CD4-positive, alpha-beta T cell (primary cell): Measurements from ENCODE around the gene FAM204A. TPM values are rescaled to one million over a fixed set of nuclear protein-coding genes. Genes with fewer than 3 reads are reported as not detected.
A peak's percentile ranks its signal among the peaks of the same experiment; 100 is the strongest.

ENCODE experiments used
- ATAC-seq: fragments of 200-7000 bp; cut with Tn5 transposase; one replicate; pipeline ENCODE4 v1.10.0; 2022; ENCODE audit warnings: mild to moderate bottlenecking; ENCODE audit not compliant: poor library complexity
- CTCF ChIA-PET: fragments of 350-600 bp; sonication (Branson Sonifier 250); formaldehyde crosslinking; loops from one replicate; lab custom pipeline; 2021; ENCODE audit warnings: antibody characterized with exemption, inconsistent platforms; lab: Charles Lee
- POLR2A ChIA-PET: fragments of 350-600 bp; sonication (Branson Sonifier 250); formaldehyde crosslinking; loops from one replicate; lab custom pipeline; 2021; ENCODE audit warnings: antibody characterized with exemption, inconsistent platforms; lab: Charles Lee
- DNase-seq, 14 experiments: peaks; one replicate each; pipeline ENCODE4 v3.0.0-alpha.2; 2013 to 2020; ENCODE audit warnings: mixed read lengths in 2 of 14
- H3K27ac ChIP-seq, 2 donors: one replicate each; pipeline versions ENCODE4 v1.5.1 to v1.7.0; 2013; ENCODE audit warnings: low read length in 2 of 2, low read depth in 1 of 2, mild to moderate bottlenecking in 1 of 2
- H3K27me3 ChIP-seq, 2 experiments: 1 replicate in 1 of 2; 2 replicates in 1 of 2; pipeline versions ENCODE4 v1.6.1 to v1.7.0; 2013; ENCODE audit warnings: low read length in 2 of 2, control low read depth in 1 of 2, mild to moderate bottlenecking in 1 of 2, moderate library complexity in 1 of 2; ENCODE audit not compliant: insufficient read depth in 2 of 2, control insufficient read depth in 1 of 2
- H3K36me3 ChIP-seq: one replicate; pipeline ENCODE4 v1.6.1; 2013; ENCODE audit warnings: low read length, control low read depth; ENCODE audit not compliant: insufficient read depth
- H3K4me1 ChIP-seq: one replicate; pipeline ENCODE4 v1.6.1; 2013; ENCODE audit warnings: low read length, control low read depth; ENCODE audit not compliant: insufficient read depth
- H3K4me3 ChIP-seq: one replicate; pipeline ENCODE4 v1.5.1; 2013; ENCODE audit warnings: mild to moderate bottlenecking, low read length, moderate library complexity
- H3K9me3 ChIP-seq, 2 experiments: 1 replicate in 1 of 2; 2 replicates in 1 of 2; pipeline versions ENCODE4 v1.6.1 to v1.7.0; 2013; ENCODE audit warnings: low read length in 2 of 2, mild to moderate bottlenecking in 2 of 2, control low read depth in 1 of 2, moderate library complexity in 1 of 2; ENCODE audit not compliant: control insufficient read depth in 1 of 2, insufficient read depth in 1 of 2
- H3K27ac Mint-ChIP-seq: one replicate; pipeline ENCODE4 v1.8.0; 2020; ENCODE audit warnings: mixed read lengths
- H3K27me3 Mint-ChIP-seq: one replicate; pipeline ENCODE4 v1.8.0; 2021; ENCODE audit warnings: mixed read lengths
- H3K36me3 Mint-ChIP-seq: one replicate; pipeline ENCODE4 v1.8.0; 2021; ENCODE audit warnings: low read depth, mixed read lengths
- H3K4me1 Mint-ChIP-seq: one replicate; pipeline ENCODE4 v1.8.0; 2021; ENCODE audit warnings: low read depth, mixed read lengths
- H3K4me3 Mint-ChIP-seq: one replicate; pipeline ENCODE4 v1.8.0; 2020; ENCODE audit warnings: mild to moderate bottlenecking, mixed read lengths
- H3K9me3 Mint-ChIP-seq: one replicate; pipeline ENCODE4 v1.8.0; 2020; ENCODE audit warnings: mixed read lengths
- intact Hi-C, 2 experiments: fragments of 100-400 bp; cut with DNase I in 1 of 2; cut with micrococcal nuclease in 1 of 2; formaldehyde crosslinking; loops; one replicate each; pipeline versions ENCODE4 v1.15.1 to v1.9.0; 2023 to 2025; cut with DNase I, micrococcal nuclease
- total RNA-seq, 174 experiments: library from RNA in 2 of 174; stranded (reverse) in 2 of 174; gene quantifications; one replicate each; pipeline ENCODE4 v1.2.3 and lab custom pipeline; 2021 to 2026
- TF ChIP-seq, protein P1 (sequence below): fragments of 200-600 bp; IDR thresholded peaks from one replicate; pipeline ENCODE4 v1.8.0; 2022; ENCODE audit warnings: antibody characterized with exemption, mild to moderate bottlenecking

The FAM204A gene
- total RNA-seq, 2 experiments from 2014 or later = 47.3 to 54.7 TPM

DNA sequence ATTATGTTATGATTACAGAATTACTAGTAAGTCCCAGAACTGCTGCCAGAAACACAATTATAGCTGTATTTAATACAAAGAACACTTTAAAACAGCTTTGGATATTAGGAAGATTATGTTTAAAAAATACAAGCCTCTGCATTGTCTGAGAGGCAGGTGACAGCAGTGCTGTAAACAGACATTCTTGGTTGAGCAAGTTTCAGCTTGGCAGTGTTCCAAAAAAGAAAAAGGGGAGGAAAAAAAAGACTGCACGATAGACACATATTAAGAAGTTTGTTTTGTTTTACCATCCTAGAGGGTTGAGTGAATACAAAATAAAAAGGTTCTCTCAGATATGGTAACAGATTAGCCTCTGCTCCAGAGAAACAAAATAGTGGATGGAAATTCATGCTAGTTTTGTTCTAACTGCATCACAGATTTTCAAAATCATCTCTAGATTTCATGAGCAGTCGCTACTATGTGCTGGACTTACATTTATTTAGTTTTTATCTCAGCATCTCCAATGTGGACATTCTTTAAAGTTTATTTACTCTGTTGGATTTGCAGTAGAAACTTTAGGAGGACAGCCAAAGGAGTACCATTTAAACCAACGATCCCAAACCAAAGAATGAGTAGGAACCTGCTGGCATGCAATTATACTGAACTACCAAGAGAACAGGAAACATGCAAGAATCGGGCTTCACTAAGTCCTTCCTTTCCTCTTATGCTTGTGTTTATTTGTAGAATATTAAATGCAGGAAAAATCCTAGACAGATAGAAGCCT lies 9.0 kb downstream of the FAM204A start:
- intact Hi-C loops = no loop called here
- Mint-ChIP-seq H3K4me3 (no peak overlapping the region), H3K36me3 (peaks cover 85% of the 10 kb centered on the region), H3K4me1 (peaks cover 17% of the 10 kb centered on the region), H3K27ac (no peak overlapping the region), H3K9me3 (no peaks in the 10 kb centered on the region), H3K27me3 (no peaks in the 10 kb centered on the region)
- Histone ChIP-seq H3K4me1 (no peaks in the 10 kb centered on the region), H3K27ac (no peak overlapping the region), H3K36me3 (peaks cover 65% of the 10 kb centered on the region), H3K4me3 (no peak overlapping the region), H3K9me3 (no peaks in the 10 kb centered on the region), H3K27me3 (no peaks in the 10 kb centered on the region)
- ATAC-seq = no peak
- ChIA-PET CTCF (no interaction called here), POLR2A (no interaction called here)
- TF ChIP-seq, protein P1, sequence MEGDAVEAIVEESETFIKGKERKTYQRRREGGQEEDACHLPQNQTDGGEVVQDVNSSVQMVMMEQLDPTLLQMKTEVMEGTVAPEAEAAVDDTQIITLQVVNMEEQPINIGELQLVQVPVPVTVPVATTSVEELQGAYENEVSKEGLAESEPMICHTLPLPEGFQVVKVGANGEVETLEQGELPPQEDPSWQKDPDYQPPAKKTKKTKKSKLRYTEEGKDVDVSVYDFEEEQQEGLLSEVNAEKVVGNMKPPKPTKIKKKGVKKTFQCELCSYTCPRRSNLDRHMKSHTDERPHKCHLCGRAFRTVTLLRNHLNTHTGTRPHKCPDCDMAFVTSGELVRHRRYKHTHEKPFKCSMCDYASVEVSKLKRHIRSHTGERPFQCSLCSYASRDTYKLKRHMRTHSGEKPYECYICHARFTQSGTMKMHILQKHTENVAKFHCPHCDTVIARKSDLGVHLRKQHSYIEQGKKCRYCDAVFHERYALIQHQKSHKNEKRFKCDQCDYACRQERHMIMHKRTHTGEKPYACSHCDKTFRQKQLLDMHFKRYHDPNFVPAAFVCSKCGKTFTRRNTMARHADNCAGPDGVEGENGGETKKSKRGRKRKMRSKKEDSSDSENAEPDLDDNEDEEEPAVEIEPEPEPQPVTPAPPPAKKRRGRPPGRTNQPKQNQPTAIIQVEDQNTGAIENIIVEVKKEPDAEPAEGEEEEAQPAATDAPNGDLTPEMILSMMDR = no peak
- no peak for DNase-seq

DNA sequence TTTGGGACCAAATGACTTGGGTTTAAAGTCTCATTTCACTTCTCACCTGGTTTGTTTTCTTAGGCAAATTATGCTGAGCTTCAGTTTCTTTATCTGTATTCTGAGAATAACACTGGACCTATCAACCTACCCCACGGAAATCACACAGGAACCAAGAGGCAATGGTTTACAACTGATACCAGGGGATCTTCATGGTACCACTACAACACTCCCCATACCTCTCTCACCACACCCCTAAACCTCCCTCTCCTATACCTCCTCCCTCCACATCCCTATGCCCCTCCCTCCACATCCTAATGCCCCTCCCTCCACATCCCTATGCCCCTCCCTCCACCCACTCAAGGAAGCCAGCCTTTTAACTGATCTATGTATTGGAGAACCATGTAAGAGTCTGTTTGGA lies 9.9 kb downstream of the FAM204A start:
- Mint-ChIP-seq H3K27ac (no peak overlapping the region), H3K4me1 (peaks cover 9% of the 10 kb centered on the region), H3K9me3 (no peaks in the 10 kb centered on the region), H3K36me3 (peaks cover 86% of the 10 kb centered on the region), H3K27me3 (no peaks in the 10 kb centered on the region), H3K4me3 (no peak overlapping the region)
- DNase-seq = no peak
- CTCF ChIA-PET = no interaction called here
- intact Hi-C loops = no loop called here
- Histone ChIP-seq H3K4me1 (no peaks in the 10 kb centered on the region), H3K27me3 (no peaks in the 10 kb centered on the region), H3K9me3 (no peaks in the 10 kb centered on the region), H3K4me3 (no peak overlapping the region), H3K27ac (no peak overlapping the region), H3K36me3 (peaks cover 74% of the 10 kb centered on the region)
- POLR2A ChIA-PET = no interaction called here
- TF ChIP-seq, protein P1 = no peak
- peak; percentile 32 for ATAC-seq

DNA sequence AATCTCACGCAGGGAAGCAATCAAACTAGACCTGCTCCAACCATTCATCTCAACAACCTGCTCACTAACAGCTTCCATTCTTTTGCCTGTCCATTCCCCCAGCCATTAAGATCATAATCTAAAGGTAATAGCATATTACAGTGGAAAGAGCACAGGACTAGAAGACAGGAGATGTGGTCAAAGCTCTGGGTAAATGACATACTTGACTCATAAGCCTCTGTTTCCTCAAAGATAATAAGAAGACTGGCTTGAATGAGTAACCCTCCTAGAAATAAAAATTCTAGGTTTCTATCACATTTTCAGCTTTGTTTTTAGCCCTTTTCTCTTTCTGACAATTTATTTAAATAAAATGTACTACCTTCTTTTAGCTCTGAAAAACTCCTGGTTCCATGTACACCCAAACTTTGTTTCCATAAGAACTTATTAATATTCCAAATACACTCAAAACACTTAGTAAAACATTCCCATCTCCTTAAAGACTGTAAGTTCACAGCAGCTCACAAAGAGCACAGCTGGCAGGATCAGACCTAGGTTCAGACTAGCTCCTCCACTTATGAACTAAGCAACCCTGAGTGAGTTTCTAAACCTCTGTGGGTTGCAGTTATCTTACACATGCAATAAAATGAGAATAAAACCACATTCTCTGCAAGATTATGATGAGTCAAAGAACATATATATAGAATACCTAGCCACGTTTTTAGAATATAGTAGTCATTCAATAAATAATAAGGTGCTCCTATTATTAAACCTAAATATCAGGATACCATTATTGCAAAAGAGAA lies 11.6 kb downstream of the FAM204A start:
- H3K27me3 Mint-ChIP-seq = no peaks in the 10 kb centered on the region
- H3K36me3 Mint-ChIP-seq = peaks cover 87% of the 10 kb centered on the region
- ATAC-seq = no peak
- ChIA-PET CTCF (no interaction called here), POLR2A (no interaction called here)
- TF ChIP-seq, protein P1 = no peak
- H3K36me3 ChIP-seq = peaks cover 77% of the 10 kb centered on the region
- H3K27me3 ChIP-seq = no peaks in the 10 kb centered on the region
- H3K4me1 ChIP-seq = no peaks in the 10 kb centered on the region
- H3K4me1 Mint-ChIP-seq = peaks cover 5% of the 10 kb centered on the region
- no peak for DNase-seq
- H3K4me3 Mint-ChIP-seq = no peak overlapping the region
- no peaks in the 10 kb centered on the region for H3K9me3 ChIP-seq
- H3K27ac ChIP-seq = no peak overlapping the region
- no peaks in the 10 kb centered on the region for H3K9me3 Mint-ChIP-seq
- intact Hi-C loops = no loop called here
- no peak overlapping the region for H3K4me3 ChIP-seq
- H3K27ac Mint-ChIP-seq = no peak overlapping the region
